SK-N-SH (cell line): ENCODE measurements around the gene FLNA. TPM values are rescaled to one million over a fixed set of nuclear protein-coding genes. Genes with fewer than 3 reads are reported as not detected.

ENCODE experiments used
- CTCF ChIA-PET: fragments of 300-600, 350-600 bp; formaldehyde crosslinking; extraction: SDS; loops from one replicate; lab custom pipeline; 2021; lab: Yijun Ruan, JAX
- POLR2A ChIA-PET: fragments of 350-600 bp; sonication (Branson Sonifier 250); formaldehyde crosslinking; extraction: SDS; loops from one replicate; lab custom pipeline; 2020; ENCODE audit warnings: antibody characterized with exemption, inconsistent platforms; lab: Yijun Ruan, JAX
- DNase-seq: peaks from one replicate; pipeline ENCODE4 v3.0.0; 2012
- H2AFZ ChIP-seq: fragments of 200-600 bp; sonication (generic); 2 replicates; pipeline ENCODE4 v1.8.1; 2016; ENCODE audit warnings: antibody characterized with exemption, mild to moderate bottlenecking, low read depth
- H3F3A ChIP-seq: fragments of 200-600 bp; sonication (generic); replicated peaks from 2 replicates; pipeline ENCODE3; 2016; ENCODE audit warnings: antibody characterized with exemption, mild to moderate bottlenecking; ENCODE audit not compliant: insufficient read depth
- H3K27ac ChIP-seq, 2 experiments: fragments of 200-500 bp in 1 of 2; fragments of 200-600 bp in 1 of 2; sonication (Bioruptor generic) in 1 of 2; sonication (generic), shearing (Covaris generic) in 1 of 2; 2 replicates each; pipeline versions ENCODE4 v1.5.1 to v1.6.1; 2014 to 2016; ENCODE audit warnings: low read depth in 2 of 2, inconsistent platforms in 1 of 2, low read length in 1 of 2, mild to moderate bottlenecking in 1 of 2, mixed read lengths in 1 of 2
- H3K27me3 ChIP-seq: fragments of 200-600 bp; sonication (generic), shearing (Covaris generic); 2 replicates; pipeline ENCODE4 v1.6.1; 2016; ENCODE audit warnings: mixed run types; ENCODE audit not compliant: insufficient read depth
- H3K36me3 ChIP-seq, 2 experiments: fragments of 200-500 bp in 1 of 2; fragments of 200-600 bp in 1 of 2; sonication (Bioruptor generic) in 1 of 2; sonication (generic) in 1 of 2; replicated peaks in 1 of 2; 2 replicates each; pipeline versions ENCODE3 to v1.5.1; 2014 to 2016; ENCODE audit warnings: low read length in 1 of 2, mild to moderate bottlenecking in 1 of 2; ENCODE audit not compliant: insufficient read depth in 2 of 2, control insufficient read depth in 1 of 2
- H3K4me1 ChIP-seq, 2 experiments: fragments of 200-500 bp in 1 of 2; fragments of 200-600 bp in 1 of 2; sonication (Bioruptor generic) in 1 of 2; sonication (generic), shearing (Covaris generic) in 1 of 2; 2 replicates each; pipeline versions ENCODE4 v1.5.1 to v1.6.1; 2014 to 2016; ENCODE audit warnings: low read depth in 1 of 2, low read length in 1 of 2, mixed run types in 1 of 2; ENCODE audit not compliant: insufficient read depth in 2 of 2, control insufficient read depth in 1 of 2
- H3K4me2 ChIP-seq: fragments of 200-600 bp; sonication (generic), shearing (Covaris generic); 2 replicates; pipeline ENCODE4 v1.6.1; 2017; ENCODE audit warnings: mixed run types
- H3K4me3 ChIP-seq, 2 experiments: fragments of 200-500 bp in 1 of 2; fragments of 200-600 bp in 1 of 2; sonication (Bioruptor generic) in 1 of 2; sonication (generic), shearing (Covaris generic) in 1 of 2; 2 replicates each; pipeline versions ENCODE4 v1.5.1 to v1.8.1; 2014 to 2016; ENCODE audit warnings: low read depth in 2 of 2, inconsistent platforms in 1 of 2, low read length in 1 of 2, mild to moderate bottlenecking in 1 of 2, mixed read lengths in 1 of 2, moderate library complexity in 1 of 2
- H3K79me2 ChIP-seq: fragments of 200-600 bp; sonication (generic); 2 replicates; pipeline ENCODE4 v1.8.1; 2017; ENCODE audit warnings: mild to moderate bottlenecking; ENCODE audit not compliant: insufficient read depth
- H3K9ac ChIP-seq: fragments of 200-600 bp; sonication (generic); 2 replicates; pipeline ENCODE4 v1.6.1; 2017; ENCODE audit warnings: mixed run types
- H3K9me2 ChIP-seq: fragments of 200-600 bp; sonication (generic); 2 replicates; pipeline ENCODE4 v1.6.1; 2017; ENCODE audit warnings: mixed run types
- H3K9me3 ChIP-seq: fragments of 200-600 bp; sonication (generic); 2 replicates; pipeline ENCODE4 v1.6.1; 2017; ENCODE audit warnings: mixed run types, mild to moderate bottlenecking, moderate library complexity
- H4K20me1 ChIP-seq: fragments of 200-600 bp; sonication (generic); 2 replicates; pipeline ENCODE4 v1.6.1; 2017; ENCODE audit warnings: mild to moderate bottlenecking, mixed run types; ENCODE audit not compliant: insufficient read depth
- CHD2 ChIP-seq: fragments of 150-350 bp; IDR thresholded peaks from 2 replicates; pipeline ENCODE4 v1.6.1; 2018; ENCODE audit warnings: low read length; ENCODE audit not compliant: partially characterized antibody
- ELF1 ChIP-seq: IDR thresholded peaks from 2 replicates; pipeline ENCODE4 v1.4.0; 2012
- EZH2phosphoT487 ChIP-seq: fragments of 200-600 bp; sonication (generic); IDR thresholded peaks from 2 replicates; pipeline ENCODE4 v1.6.1; 2017; ENCODE audit warnings: low read depth, mixed run types, mild to moderate bottlenecking, antibody characterized with exemption, moderate library complexity, borderline replicate concordance
- FOXJ3 ChIP-seq: sonication (generic); formaldehyde crosslinking; IDR thresholded peaks from 2 replicates; pipeline ENCODE4 v1.5.1; 2020; ENCODE audit warnings: mild to moderate bottlenecking, missing genetic modification reagents
- GABPA ChIP-seq: IDR thresholded peaks from 2 replicates; pipeline ENCODE4 v1.4.0; 2012; ENCODE audit warnings: low read depth, mild to moderate bottlenecking
- JUND ChIP-seq: IDR thresholded peaks from 2 replicates; pipeline ENCODE4 v1.4.0; 2012
- MEF2A ChIP-seq: IDR thresholded peaks from 2 replicates; pipeline ENCODE4 v1.4.0; 2012; ENCODE audit warnings: low read depth, borderline replicate concordance
- POLR2AphosphoS5 ChIP-seq: IDR thresholded peaks from 2 replicates; pipeline ENCODE4 v1.6.1; 2012; ENCODE audit warnings: low read depth, low read length
- RCOR1 ChIP-seq: fragments of 150-350 bp; IDR thresholded peaks from 2 replicates; pipeline ENCODE4 v1.6.1; 2017; ENCODE audit warnings: antibody characterized with exemption, low read length
- SIN3A ChIP-seq: IDR thresholded peaks from 2 replicates; pipeline ENCODE4 v1.6.1; 2012; ENCODE audit warnings: low read depth, mild to moderate bottlenecking, low read length, moderate library complexity, borderline replicate concordance
- SMC3 ChIP-seq: IDR thresholded peaks from 2 replicates; pipeline ENCODE4 v1.6.1; 2012; ENCODE audit warnings: low read depth, low read length, improper control_type of control experiment
- TAF1 ChIP-seq: IDR thresholded peaks from 2 replicates; pipeline ENCODE4 v1.6.1; 2012; ENCODE audit warnings: low read depth, mild to moderate bottlenecking, low read length, moderate library complexity, borderline replicate concordance
- TCF12 ChIP-seq: IDR thresholded peaks from 2 replicates; pipeline ENCODE4 v1.4.0; 2012
- YY1 ChIP-seq: IDR thresholded peaks from 2 replicates; pipeline ENCODE4 v1.4.0; 2012; ENCODE audit warnings: low read depth, mild to moderate bottlenecking
- WGBS: methylation state at CpG from one replicate; pipeline ENCODE4 v1.1.6; 2017; ENCODE audit warnings: low lambda C conversion rate; 5-methylcytosine and 5-hydroxymethylcytosine counted together
- polyA plus RNA-seq, 3 experiments: library from polyadenylated mRNA; depleted of rRNA; stranded (reverse); fragments of >200 nt; gene quantifications; 2 replicates each; pipeline ENCODE4 v1.2.3, GENCODE V29; 2012
- TF ChIP-seq, protein P1 (sequence below): fragments of 150-350 bp; IDR thresholded peaks from 2 replicates; pipeline ENCODE4 v1.6.1; 2016; ENCODE audit warnings: mild to moderate bottlenecking, low read depth, low read length
- TF ChIP-seq, protein P2 (sequence below): IDR thresholded peaks from 2 replicates; pipeline ENCODE4; 2012
- TF ChIP-seq, protein P3 (sequence below): IDR thresholded peaks from 2 replicates; pipeline ENCODE4 v1.4.0; 2012; ENCODE audit warnings: low read depth, borderline replicate concordance
- TF ChIP-seq, protein P4 (sequence below): IDR thresholded peaks from 2 replicates; pipeline ENCODE4 v1.6.1; 2012; ENCODE audit warnings: mild to moderate bottlenecking, low read depth, low read length, moderate library complexity

FLNA gene
- polyA plus RNA-seq, 1 of the 3 experiments (the other 2 are of a cell fraction) = 550 TPM

DNA sequence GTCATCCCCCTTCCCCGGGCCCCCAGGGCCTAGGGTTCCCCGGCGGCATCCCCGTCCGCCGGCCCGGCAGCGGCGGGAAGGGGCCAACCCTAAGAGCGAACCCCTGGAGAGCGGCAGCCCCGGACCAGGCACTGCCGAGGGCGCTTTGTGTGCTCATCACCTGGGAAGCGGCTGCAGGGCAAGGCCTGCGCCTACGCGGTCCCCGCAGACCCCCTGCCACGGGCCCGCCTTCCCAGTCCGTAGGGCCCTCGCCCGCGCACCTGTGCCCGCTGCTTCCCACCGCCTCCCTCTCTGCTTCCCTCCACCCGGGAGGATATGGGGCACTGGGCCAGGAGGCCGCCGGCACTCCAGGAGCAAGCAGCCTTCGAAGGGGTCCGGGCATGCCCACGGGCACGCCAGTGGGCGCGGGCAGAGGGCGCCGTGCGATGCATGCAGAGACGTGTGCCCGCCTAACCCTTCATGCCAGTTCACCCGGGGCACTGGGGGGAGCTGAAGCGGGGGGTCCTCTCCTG, 2.6 kb downstream of the FLNA start:
- Histone ChIP-seq H3K4me2 (peak overlapping the region; percentile 57), H4K20me1 (peaks cover 19% of the 10 kb centered on the region), H3K27ac (no peak overlapping the region; a peak in 1 of 4 replicates), H3K27me3 (no peaks in the 10 kb centered on the region), H3K4me3 (peak overlapping the region in 1 of 2 experiments; percentile 32; a peak in 2 of 4 replicates), H3F3A (peaks cover 14% of the 10 kb centered on the region), H3K4me1 (peaks cover 13 to 16% of the 10 kb centered on the region in 2 experiments; a peak in 2 of 4 replicates), H2AFZ (no peak overlapping the region), H3K9ac (peak overlapping the region; percentile 21; the same call in 1 of the 2 replicates), H3K9me3 (no peaks in the 10 kb centered on the region), H3K9me2 (no peaks in the 10 kb centered on the region), H3K79me2 (peaks cover 69% of the 10 kb centered on the region), H3K36me3 (peaks cover 4 to 8% of the 10 kb centered on the region in 2 experiments)
- ChIA-PET CTCF (no interaction called here), POLR2A (no interaction called here)
- TF ChIP-seq EZH2phosphoT487 (no peak), JUND (no peak), GABPA (no peak), FOXJ3 (CRISPR knock-in tag) (no peak), ELF1 (no peak), SMC3 (no peak), RCOR1 (no peak), MEF2A (no peak), CHD2 (no peak), TAF1 (no peak)
- no peak for DNase-seq
- 71% methylated on average over 30 of the region's 43 CpGs for WGBS

DNA sequence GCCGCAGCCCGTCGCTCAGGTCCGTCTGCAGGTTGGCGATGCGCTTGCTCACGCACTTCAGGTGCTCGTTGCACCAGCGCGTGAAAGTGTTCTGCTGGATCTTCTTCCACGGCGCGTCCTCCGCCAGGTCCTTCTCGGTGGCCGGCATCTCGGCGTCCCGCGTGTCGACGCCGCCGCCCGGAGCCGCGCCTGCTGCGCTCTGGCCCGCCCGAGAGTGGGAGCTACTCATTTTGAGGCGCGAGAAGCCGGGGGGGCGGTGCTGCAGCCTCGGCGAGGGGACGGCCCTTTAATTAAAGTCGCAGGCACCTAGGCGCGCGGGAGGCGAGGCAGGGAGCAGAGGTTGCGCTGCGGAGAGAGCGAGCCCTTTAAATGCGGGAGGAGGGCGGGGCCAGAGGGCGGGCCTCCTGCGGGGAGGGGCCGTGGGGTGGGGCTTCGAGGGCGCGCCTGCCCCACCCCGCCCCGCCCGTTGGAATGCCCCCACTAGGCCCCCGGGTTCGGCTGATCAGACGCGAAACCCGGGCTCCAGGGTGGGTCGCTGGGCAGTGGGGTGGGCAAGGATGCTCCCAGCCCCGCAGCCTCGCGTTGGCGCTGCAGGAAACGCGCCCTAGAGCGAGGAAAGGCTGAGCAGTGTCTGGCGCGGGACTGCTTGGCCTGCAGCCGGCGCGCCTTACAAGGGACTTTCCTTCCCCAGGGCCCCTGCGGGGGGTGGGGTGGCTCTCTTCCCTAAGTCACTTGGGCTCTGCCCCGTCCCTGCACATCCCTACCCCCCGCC, 3.2 kb downstream of the FLNA start:
- Histone ChIP-seq H3K4me2 (peak overlapping the region; percentile 97; the same call in 1 of the 2 replicates), H3K4me1 (peaks cover 16 to 17% of the 10 kb centered on the region in 2 experiments; a peak in 2 of 4 replicates), H3K36me3 (peaks cover 10 to 14% of the 10 kb centered on the region in 2 experiments), H3K27me3 (no peaks in the 10 kb centered on the region), H3F3A (peaks cover 14% of the 10 kb centered on the region), H3K79me2 (peaks cover 75% of the 10 kb centered on the region), H3K9me2 (no peaks in the 10 kb centered on the region), H4K20me1 (peaks cover 25% of the 10 kb centered on the region), H3K27ac (peak overlapping the region; percentile 90 to 98), H2AFZ (no peak overlapping the region), H3K9ac (peak overlapping the region; percentile 88), H3K4me3 (peak overlapping the region; percentile 72 to 82), H3K9me3 (no peaks in the 10 kb centered on the region)
- POLR2A ChIA-PET = interaction anchor here (0.6 kb wide), 1 partner anchor 120 kb away, joined by 3 read pairs; no protein-coding TSS in a partner anchor
- WGBS = 51% methylated on average over 36 of the region's 77 CpGs
- peak; percentile 88 for DNase-seq
- CTCF ChIA-PET = no interaction called here
- TF ChIP-seq, protein P1, sequence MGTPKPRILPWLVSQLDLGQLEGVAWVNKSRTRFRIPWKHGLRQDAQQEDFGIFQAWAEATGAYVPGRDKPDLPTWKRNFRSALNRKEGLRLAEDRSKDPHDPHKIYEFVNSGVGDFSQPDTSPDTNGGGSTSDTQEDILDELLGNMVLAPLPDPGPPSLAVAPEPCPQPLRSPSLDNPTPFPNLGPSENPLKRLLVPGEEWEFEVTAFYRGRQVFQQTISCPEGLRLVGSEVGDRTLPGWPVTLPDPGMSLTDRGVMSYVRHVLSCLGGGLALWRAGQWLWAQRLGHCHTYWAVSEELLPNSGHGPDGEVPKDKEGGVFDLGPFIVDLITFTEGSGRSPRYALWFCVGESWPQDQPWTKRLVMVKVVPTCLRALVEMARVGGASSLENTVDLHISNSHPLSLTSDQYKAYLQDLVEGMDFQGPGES = no peak
- TF ChIP-seq TAF1 = peak; percentile 80; the same call in 1 of the 2 replicates
- no peak for TF ChIP-seq JUND
- peak; percentile 54; the same call in 1 of the 2 replicates for TF ChIP-seq YY1
- TF ChIP-seq, protein P2, sequence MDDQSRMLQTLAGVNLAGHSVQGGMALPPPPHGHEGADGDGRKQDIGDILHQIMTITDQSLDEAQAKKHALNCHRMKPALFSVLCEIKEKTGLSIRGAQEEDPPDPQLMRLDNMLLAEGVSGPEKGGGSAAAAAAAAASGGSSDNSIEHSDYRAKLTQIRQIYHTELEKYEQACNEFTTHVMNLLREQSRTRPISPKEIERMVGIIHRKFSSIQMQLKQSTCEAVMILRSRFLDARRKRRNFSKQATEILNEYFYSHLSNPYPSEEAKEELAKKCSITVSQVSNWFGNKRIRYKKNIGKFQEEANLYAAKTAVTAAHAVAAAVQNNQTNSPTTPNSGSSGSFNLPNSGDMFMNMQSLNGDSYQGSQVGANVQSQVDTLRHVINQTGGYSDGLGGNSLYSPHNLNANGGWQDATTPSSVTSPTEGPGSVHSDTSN = peak; percentile 20; the same call in 1 of the 2 replicates
- peak; percentile 97 for TF ChIP-seq POLR2AphosphoS5
- TF ChIP-seq, protein P3, sequence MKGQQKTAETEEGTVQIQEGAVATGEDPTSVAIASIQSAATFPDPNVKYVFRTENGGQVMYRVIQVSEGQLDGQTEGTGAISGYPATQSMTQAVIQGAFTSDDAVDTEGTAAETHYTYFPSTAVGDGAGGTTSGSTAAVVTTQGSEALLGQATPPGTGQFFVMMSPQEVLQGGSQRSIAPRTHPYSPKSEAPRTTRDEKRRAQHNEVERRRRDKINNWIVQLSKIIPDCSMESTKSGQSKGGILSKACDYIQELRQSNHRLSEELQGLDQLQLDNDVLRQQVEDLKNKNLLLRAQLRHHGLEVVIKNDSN = no peak
- TF ChIP-seq, protein P4, sequence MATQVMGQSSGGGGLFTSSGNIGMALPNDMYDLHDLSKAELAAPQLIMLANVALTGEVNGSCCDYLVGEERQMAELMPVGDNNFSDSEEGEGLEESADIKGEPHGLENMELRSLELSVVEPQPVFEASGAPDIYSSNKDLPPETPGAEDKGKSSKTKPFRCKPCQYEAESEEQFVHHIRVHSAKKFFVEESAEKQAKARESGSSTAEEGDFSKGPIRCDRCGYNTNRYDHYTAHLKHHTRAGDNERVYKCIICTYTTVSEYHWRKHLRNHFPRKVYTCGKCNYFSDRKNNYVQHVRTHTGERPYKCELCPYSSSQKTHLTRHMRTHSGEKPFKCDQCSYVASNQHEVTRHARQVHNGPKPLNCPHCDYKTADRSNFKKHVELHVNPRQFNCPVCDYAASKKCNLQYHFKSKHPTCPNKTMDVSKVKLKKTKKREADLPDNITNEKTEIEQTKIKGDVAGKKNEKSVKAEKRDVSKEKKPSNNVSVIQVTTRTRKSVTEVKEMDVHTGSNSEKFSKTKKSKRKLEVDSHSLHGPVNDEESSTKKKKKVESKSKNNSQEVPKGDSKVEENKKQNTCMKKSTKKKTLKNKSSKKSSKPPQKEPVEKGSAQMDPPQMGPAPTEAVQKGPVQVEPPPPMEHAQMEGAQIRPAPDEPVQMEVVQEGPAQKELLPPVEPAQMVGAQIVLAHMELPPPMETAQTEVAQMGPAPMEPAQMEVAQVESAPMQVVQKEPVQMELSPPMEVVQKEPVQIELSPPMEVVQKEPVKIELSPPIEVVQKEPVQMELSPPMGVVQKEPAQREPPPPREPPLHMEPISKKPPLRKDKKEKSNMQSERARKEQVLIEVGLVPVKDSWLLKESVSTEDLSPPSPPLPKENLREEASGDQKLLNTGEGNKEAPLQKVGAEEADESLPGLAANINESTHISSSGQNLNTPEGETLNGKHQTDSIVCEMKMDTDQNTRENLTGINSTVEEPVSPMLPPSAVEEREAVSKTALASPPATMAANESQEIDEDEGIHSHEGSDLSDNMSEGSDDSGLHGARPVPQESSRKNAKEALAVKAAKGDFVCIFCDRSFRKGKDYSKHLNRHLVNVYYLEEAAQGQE = peak; percentile 18; the same call in 1 of the 2 replicates
- peak; percentile 10; the same call in 1 of the 2 replicates for TF ChIP-seq TCF12
- peak; percentile 74 for TF ChIP-seq SIN3A
